HAP-1 (cell line): ENCODE results near the gene SYNE4.
A peak's percentile ranks its signal among the peaks of the same experiment; 100 is the strongest.

Experiments
- DNase-seq, 2 experiments: peaks; one replicate each; pipeline ENCODE4 v3.0.0-alpha.2; 2016 to 2020; ENCODE audit warnings: low spot score in 2 of 2
- H3K27me3 ChIP-seq: fragments of 250-450 bp; sonication (Bioruptor Pico); 2 replicates; pipeline ENCODE4 v1.5.1; 2020; ENCODE audit warnings: low read depth, mild to moderate bottlenecking, moderate library complexity
- H3K36me3 ChIP-seq: fragments of 250-450 bp; sonication (Bioruptor Pico); replicated peaks from 2 replicates; pipeline ENCODE4 v1.5.1; 2020; ENCODE audit warnings: mild to moderate bottlenecking
- H3K4me1 ChIP-seq: fragments of 250-450 bp; sonication (Bioruptor Pico); 2 replicates; pipeline ENCODE4 v1.5.1; 2020; ENCODE audit warnings: mild to moderate bottlenecking
- H3K4me3 ChIP-seq: fragments of 250-450 bp; sonication (Bioruptor Pico); 2 replicates; pipeline ENCODE4 v1.5.1; 2020; ENCODE audit warnings: mild to moderate bottlenecking, moderate library complexity
- H3K9me3 ChIP-seq: fragments of 250-450 bp; sonication (Bioruptor Pico); 2 replicates; pipeline ENCODE4 v1.5.1; 2020; ENCODE audit warnings: mild to moderate bottlenecking, moderate library complexity
- in situ Hi-C: fragments of 300-500 bp; cut with MboI; formaldehyde crosslinking; loops from 3 replicates; pipeline ENCODE4 v1.14.3; 2020; ENCODE audit warnings: low sequenced_read_pairs, inconsistent platforms, mixed read lengths

SYNE4 gene

GRCh38 chr19:36010402-36010801 is 1.8 kb upstream of the SYNE4 start:
- DNase-seq, result no peak
- H3K4me1 ChIP-seq, result peaks cover 8% of the 10 kb centered on the region
- in situ Hi-C loops, result no loop called here
- no peak overlapping the region for H3K4me3 ChIP-seq
- no peaks in the 10 kb centered on the region for H3K27me3 ChIP-seq
- H3K36me3 ChIP-seq, result no peaks in the 10 kb centered on the region
- H3K9me3 ChIP-seq, result no peaks in the 10 kb centered on the region

- Histone ChIP-seq H3K27me3 (no peaks in the 10 kb centered on the region), H3K4me3 (no peak overlapping the region), H3K36me3 (no peaks in the 10 kb centered on the region), H3K9me3 (no peaks in the 10 kb centered on the region), H3K4me1 (peaks cover 3% of the 10 kb centered on the region; the same call in 1 of the 2 replicates)
- in situ Hi-C loops, result no loop called here
- DNase-seq, result no peak
These were observed 1.2 kb upstream of the SYNE4 start for GRCh38 chr19:36009633-36010379.

DNA sequence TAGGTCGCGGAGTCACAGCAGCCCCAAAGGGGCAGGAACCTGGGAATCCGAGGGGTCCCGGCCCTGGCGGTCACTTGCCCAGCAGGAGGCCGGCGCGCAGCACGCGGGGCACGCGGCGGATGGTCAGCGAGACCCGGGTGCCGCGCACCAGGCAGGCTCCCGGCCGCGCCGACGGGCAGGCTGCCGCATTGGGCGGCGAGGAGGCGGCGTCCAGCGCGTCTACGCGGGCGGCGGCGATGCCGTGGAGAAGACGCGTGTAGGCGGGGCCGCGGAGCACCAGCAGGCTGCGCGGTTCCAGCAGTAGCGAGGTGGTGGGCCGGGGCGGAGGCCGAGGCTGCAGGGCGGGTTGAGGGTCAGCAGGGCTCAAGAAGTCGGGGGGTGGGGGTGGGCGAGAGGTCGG is 607 bp upstream of the SYNE4 start:
- no peak overlapping the region for H3K4me3 ChIP-seq
- in situ Hi-C loops, result no loop called here

DNA sequence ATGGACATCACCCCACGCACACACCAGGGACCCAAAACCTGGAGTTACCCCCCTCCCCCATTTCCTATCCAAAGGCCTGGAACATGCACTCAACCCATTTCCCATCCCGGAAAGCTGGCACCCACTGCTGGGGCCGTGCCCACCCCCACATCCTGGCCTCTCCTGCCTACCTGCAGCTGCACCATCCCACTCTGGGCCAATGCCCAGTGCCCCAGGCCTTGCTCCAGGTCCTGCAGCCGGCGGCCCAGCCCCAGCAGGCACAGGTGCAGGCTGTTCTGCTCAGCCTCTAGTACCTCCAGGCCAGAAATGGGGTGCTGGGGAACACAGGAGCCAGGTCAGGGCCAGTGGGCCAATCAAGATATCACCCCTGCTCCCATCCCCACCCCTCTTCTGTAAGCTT is 1.7 kb downstream of the SYNE4 start:
- Histone ChIP-seq H3K36me3 (no peaks in the 10 kb centered on the region), H3K4me1 (no peaks in the 10 kb centered on the region), H3K27me3 (no peaks in the 10 kb centered on the region), H3K4me3 (no peak overlapping the region), H3K9me3 (no peaks in the 10 kb centered on the region)
- no peak for DNase-seq
- in situ Hi-C loops, result no loop called here

More for the DNA sequence above, 607 bp upstream of the SYNE4 start:
- H3K27me3 ChIP-seq, result no peaks in the 10 kb centered on the region
- no peaks in the 10 kb centered on the region for H3K36me3 ChIP-seq
- 0 out of 2 replicates have a peak, but pooled peaks cover 3% of the 10 kb centered on the region for H3K4me1 ChIP-seq
- no peak for DNase-seq
- H3K9me3 ChIP-seq, result no peaks in the 10 kb centered on the region

GRCh38 chr19:36003284-36003683 is 5.3 kb downstream of the SYNE4 start:
- no peaks in the 10 kb centered on the region for H3K27me3 ChIP-seq
- DNase-seq, result no peak
- in situ Hi-C loops, result no loop called here
- H3K36me3 ChIP-seq, result peaks cover 10% of the 10 kb centered on the region
- no peak overlapping the region for H3K4me3 ChIP-seq
- no peaks in the 10 kb centered on the region for H3K9me3 ChIP-seq
- no peaks in the 10 kb centered on the region for H3K4me1 ChIP-seq

DNA sequence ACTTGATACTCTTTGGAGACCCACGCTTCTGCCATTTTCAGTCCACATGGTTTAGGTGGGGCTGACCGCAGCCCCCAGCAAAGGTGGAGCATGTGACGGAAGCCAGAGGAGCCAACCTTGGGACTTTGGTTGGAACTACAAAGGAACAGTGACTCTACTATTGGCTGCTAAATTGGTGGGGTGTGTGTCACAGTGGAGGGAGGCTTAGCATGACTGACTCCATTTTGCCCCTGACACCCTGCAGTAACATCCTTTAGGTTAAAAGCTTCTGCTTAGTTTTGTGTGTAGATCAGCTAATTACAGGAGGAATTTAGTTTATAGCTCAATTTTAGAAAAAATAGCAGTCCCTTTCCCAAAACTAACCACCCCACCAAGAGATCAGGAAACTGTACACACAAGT is 7.0 kb downstream of the SYNE4 start:
- Histone ChIP-seq H3K36me3 (peaks cover 19% of the 10 kb centered on the region), H3K4me1 (peaks cover 2% of the 10 kb centered on the region; the same call in 1 of the 2 replicates), H3K27me3 (no peaks in the 10 kb centered on the region), H3K4me3 (no peak overlapping the region), H3K9me3 (no peaks in the 10 kb centered on the region)
- DNase-seq, result no peak
- in situ Hi-C loops, result no loop called here

DNA sequence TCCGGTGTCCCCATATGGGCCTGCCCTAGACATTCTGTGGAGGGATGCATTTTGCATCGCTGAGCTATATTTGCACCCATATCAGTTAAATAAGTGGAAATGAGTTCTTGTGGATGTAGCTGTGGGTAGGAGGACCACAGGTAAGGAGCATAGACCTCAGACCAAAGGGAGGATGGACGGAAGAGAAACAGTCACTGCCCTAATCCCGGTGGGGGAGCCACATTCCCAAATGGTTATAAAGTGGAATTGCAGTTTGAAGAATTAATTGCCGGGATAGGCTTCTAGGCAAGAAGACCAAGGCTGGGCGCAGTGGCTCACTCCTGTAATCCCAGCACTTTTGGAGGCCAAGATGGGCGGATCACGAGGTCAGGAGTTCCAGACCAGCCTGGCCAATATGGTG is 11.8 kb downstream of the SYNE4 start:
- Histone ChIP-seq H3K9me3 (no peaks in the 10 kb centered on the region), H3K36me3 (peaks cover 22% of the 10 kb centered on the region), H3K4me3 (no peak overlapping the region), H3K27me3 (no peaks in the 10 kb centered on the region), H3K4me1 (peaks cover 13% of the 10 kb centered on the region)
- in situ Hi-C loops, result no loop called here
- DNase-seq, result no peak

DNA sequence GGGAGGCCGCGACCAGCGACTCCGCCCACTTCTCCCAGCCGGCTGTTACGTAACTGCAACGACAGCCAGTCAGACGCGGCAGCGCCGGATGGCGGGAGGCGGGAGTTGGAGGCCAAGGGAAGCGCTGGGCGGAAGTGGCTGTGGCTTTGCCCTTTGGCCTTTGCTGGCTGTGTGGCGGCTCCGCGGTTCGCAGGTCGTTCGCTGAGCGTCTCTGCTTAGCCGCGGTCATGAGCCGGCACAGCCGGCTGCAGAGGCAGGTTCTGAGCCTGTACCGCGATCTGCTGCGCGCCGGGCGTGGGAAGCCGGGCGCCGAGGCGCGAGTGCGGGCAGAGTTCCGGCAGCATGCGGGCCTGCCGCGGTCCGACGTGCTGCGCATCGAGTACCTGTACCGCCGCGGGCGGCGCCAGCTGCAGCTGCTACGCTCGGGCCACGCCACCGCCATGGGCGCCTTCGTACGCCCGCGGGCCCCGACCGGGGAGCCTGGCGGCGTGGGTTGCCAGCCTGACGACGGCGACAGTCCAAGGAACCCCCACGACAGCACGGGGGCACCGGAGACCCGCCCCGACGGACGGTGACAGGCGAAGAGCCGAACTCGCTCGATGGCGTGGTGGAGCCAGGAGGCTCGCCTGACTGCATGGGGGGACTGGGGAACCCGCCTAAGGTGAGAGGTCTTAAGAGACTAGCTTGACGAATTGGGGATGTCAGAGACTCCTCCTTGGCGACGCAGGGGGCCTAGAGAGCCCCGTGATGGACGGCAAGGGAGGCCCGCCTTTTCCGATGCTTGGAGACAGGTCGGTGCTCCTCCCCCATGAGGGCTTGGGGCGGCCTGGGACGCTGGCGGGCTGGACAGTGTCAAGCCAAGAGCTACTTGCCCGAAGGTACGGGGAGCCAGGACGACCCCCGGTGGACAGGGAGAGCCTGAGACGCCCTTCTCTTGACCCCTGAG is 13.3 kb downstream of the SYNE4 start, which contains the start of gene SDHAF1:
Gene SDHAF1 (plus strand): TSS at position 141 of the 946 bp plus-strand sequence. CDS start 87 bp downstream, at position 228.
- in situ Hi-C loops, result no loop called here

GRCh38 chr19:35993923-35994598 is 14.6 kb downstream of the SYNE4 start:
- DNase-seq, result no peak
- Histone ChIP-seq H3K4me1 (peaks cover 13% of the 10 kb centered on the region), H3K4me3 (no peak overlapping the region), H3K27me3 (no peaks in the 10 kb centered on the region), H3K9me3 (no peaks in the 10 kb centered on the region), H3K36me3 (peaks cover 15% of the 10 kb centered on the region)
- in situ Hi-C loops, result no loop called here

More for the DNA sequence above, 13.3 kb downstream of the SYNE4 start, which contains the start of gene SDHAF1:
- H3K36me3 ChIP-seq, result peaks cover 22% of the 10 kb centered on the region
- H3K9me3 ChIP-seq, result no peaks in the 10 kb centered on the region
- no peaks in the 10 kb centered on the region for H3K27me3 ChIP-seq
- peak; percentile 85 to 97 for DNase-seq
- H3K4me1 ChIP-seq, result peaks cover 13% of the 10 kb centered on the region
- H3K4me3 ChIP-seq, result peak within 1 kb of the TSS; percentile 80

DNA sequence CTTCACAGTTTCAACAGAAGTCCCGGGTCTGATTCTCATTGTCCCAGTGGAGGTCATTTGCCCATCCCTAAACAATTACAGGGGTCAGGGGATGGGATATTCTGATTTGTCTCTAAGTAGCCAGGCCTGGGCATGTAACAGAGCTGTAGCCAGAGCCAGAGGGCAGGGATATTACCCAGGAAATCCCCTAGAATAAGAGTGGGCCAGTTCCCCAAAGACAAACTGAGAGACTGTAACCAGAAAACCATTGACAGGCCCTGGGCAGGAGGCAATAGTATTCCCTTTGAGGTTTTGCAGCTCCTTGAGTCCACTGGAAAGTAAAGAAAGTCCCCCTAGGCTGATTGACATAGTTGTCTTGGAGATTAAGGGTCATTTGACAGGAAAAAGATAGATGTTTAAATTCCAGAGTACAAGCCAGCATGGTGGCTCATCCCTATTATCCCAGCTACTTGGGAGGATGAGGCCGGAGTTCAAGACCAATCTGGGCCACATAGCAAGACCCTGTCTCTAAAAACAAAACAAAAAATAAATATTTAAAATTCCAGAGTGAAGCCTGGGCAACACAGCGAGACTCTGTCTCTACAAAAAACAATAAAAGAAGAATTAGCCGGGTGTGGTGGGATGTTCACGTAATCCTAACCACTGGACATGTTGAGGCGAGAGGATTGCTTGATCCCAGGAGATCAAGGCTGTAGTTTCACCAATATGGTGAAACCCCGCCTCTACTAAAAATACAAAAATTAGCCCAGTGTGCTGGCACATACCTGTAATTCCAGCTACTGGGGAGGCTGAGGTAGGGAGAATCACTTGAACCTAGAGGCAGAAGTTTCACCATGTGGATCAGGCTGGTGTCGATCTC is 15.5 kb downstream of the SYNE4 start:
- in situ Hi-C loops, result no loop called here
- H3K4me1 ChIP-seq, result peaks cover 13% of the 10 kb centered on the region
- DNase-seq, result no peak
- no peaks in the 10 kb centered on the region for H3K9me3 ChIP-seq
- peaks cover 10% of the 10 kb centered on the region for H3K36me3 ChIP-seq
- no peak overlapping the region for H3K4me3 ChIP-seq
- no peaks in the 10 kb centered on the region for H3K27me3 ChIP-seq

DNA sequence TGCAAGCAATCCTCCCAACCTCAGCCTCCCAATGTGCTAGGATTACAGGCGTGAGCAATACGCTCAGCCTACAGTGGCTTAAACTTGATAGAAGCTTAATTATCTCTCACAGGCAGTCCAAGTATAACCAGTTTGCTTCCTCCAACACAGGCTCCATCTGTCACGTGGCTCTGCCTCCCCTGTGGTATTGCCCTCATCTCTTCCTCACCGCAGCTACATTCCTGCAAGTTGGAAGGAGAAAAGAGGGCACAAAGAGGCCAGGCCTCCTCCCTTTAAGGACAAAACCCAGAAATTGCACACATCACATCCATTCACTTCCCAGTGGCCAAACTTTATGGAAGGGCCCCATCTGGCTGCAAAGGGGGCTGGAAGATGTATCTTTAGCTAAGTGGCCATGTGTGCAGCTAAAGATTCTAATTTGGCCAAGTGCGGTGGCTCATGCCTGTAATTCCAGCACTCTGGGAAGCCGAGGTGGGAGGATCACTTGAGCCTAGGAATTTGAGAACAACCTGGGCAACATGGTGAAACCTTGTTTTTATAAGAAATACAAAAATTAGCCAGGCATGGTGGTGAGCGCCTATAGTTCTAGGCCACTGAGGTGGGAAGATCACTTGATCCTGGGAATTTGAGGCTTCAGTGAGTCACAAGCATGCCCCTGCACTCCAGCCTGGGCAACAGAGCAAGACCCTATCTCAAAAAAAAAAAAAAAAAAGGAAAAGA is 16.7 kb downstream of the SYNE4 start:
- Histone ChIP-seq H3K4me3 (no peak overlapping the region), H3K27me3 (no peaks in the 10 kb centered on the region), H3K36me3 (peaks cover 5% of the 10 kb centered on the region; the same call in 1 of the 2 replicates), H3K9me3 (no peaks in the 10 kb centered on the region), H3K4me1 (peaks cover 15% of the 10 kb centered on the region)
- in situ Hi-C loops, result no loop called here
- DNase-seq, result no peak
